Glutamatergic neuron (in vitro differentiated cells): Measurements from ENCODE around the gene SLC30A2. TPM values are rescaled to one million over a fixed set of nuclear protein-coding genes. Genes with fewer than 3 reads are reported as not detected.

Source experiments
- DNase-seq: peaks from one replicate; pipeline ENCODE4 v3.0.0; 2022
- H3K27ac Mint-ChIP-seq: one replicate; pipeline ENCODE4 v1.8.0; 2020; ENCODE audit warnings: mild to moderate bottlenecking, mixed read lengths, inconsistent platforms; ENCODE audit not compliant: unreplicated experiment
- H3K27me3 Mint-ChIP-seq: one replicate; pipeline ENCODE4 v1.8.0; 2020; ENCODE audit warnings: mild to moderate bottlenecking, moderate library complexity, mixed read lengths, inconsistent platforms; ENCODE audit not compliant: unreplicated experiment
- H3K36me3 Mint-ChIP-seq: one replicate; pipeline ENCODE4 v1.8.0; 2020; ENCODE audit warnings: mild to moderate bottlenecking, mixed read lengths, inconsistent platforms; ENCODE audit not compliant: unreplicated experiment
- H3K4me1 Mint-ChIP-seq: one replicate; pipeline ENCODE4 v1.8.0; 2020; ENCODE audit warnings: mild to moderate bottlenecking, low read depth, mixed read lengths, inconsistent platforms; ENCODE audit not compliant: unreplicated experiment
- H3K4me3 Mint-ChIP-seq: one replicate; pipeline ENCODE4 v1.8.0; 2020; ENCODE audit warnings: mild to moderate bottlenecking, mixed read lengths, inconsistent platforms; ENCODE audit not compliant: unreplicated experiment
- H3K9me3 Mint-ChIP-seq: one replicate; pipeline ENCODE4 v1.8.0; 2020; ENCODE audit warnings: mild to moderate bottlenecking, moderate library complexity, mixed read lengths, inconsistent platforms; ENCODE audit not compliant: unreplicated experiment
- total RNA-seq: library from RNA; stranded (reverse); fragmentation: NEBNext Ultra II Directional; extraction: Animal tissue kit (Norgen Biotek cat#: 25700); gene quantifications from one replicate; pipeline ENCODE4 v1.2.1, GENCODE V29; 2021; ENCODE audit not compliant: unreplicated experiment
- TF ChIP-seq, protein P1 (sequence below): fragments of 200-600 bp; sonication (generic); IDR thresholded peaks from one replicate; pipeline ENCODE4 v1.5.0; 2021; ENCODE audit not compliant: partially characterized antibody, unreplicated experiment

The SLC30A2 gene
- total RNA-seq, 1 donor from 2014 or later: not detected

DNA sequence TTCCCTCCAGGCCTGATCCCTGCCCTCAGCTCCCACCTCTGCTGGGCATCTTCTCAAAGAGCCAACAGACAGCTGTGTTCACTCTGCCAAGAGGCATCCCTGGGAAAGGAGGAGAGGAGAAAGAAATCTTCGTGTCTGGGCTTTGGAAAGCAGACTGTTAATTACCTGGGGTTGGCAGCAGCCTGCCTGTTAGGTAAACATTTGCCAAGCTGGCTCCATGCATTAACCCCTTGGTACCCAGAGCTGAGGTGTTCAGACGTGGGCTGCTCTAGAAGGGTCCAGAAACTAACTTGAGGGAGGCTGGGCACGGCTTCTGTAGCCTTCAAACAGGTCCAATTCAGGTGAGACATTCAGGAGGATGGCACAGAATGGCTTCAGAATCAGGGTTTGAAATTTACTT, 33.1 kb downstream of the SLC30A2 start:
- Mint-ChIP-seq H3K4me3 (no peak overlapping the region), H3K36me3 (no peaks in the 10 kb centered on the region), H3K27ac (no peak overlapping the region), H3K9me3 (peaks cover 2% of the 10 kb centered on the region), H3K4me1 (peaks cover 12% of the 10 kb centered on the region), H3K27me3 (peaks cover 8% of the 10 kb centered on the region)
- no peak for DNase-seq
- TF ChIP-seq, protein P1, sequence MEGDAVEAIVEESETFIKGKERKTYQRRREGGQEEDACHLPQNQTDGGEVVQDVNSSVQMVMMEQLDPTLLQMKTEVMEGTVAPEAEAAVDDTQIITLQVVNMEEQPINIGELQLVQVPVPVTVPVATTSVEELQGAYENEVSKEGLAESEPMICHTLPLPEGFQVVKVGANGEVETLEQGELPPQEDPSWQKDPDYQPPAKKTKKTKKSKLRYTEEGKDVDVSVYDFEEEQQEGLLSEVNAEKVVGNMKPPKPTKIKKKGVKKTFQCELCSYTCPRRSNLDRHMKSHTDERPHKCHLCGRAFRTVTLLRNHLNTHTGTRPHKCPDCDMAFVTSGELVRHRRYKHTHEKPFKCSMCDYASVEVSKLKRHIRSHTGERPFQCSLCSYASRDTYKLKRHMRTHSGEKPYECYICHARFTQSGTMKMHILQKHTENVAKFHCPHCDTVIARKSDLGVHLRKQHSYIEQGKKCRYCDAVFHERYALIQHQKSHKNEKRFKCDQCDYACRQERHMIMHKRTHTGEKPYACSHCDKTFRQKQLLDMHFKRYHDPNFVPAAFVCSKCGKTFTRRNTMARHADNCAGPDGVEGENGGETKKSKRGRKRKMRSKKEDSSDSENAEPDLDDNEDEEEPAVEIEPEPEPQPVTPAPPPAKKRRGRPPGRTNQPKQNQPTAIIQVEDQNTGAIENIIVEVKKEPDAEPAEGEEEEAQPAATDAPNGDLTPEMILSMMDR: no peak

DNA sequence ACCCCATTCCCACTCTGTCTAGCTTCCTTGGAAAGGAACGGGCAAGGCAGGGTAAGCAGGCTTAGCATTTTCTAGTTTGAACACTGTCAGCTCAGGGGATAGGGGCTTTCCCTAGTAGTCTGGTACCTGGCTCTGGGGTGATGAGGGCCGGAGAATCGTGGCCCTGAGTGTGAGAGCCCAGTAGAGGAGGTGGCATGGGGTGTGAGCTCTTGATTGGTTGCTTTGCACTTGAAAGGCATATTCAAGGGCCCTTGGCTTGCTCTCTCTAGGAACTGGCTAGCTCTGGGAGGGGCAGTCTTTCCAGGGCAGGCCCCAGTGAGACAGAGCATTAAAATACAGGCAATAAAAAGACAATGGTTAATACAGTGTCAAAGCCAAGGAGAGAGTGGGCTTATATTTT, 35.1 kb downstream of the SLC30A2 start:
- no peak for DNase-seq
- H3K27me3 Mint-ChIP-seq: peaks cover 10% of the 10 kb centered on the region
- H3K27ac Mint-ChIP-seq: no peak overlapping the region
- peaks cover 8% of the 10 kb centered on the region for H3K4me1 Mint-ChIP-seq
- H3K36me3 Mint-ChIP-seq: no peaks in the 10 kb centered on the region
- TF ChIP-seq, protein P1: no peak
- peaks cover 5% of the 10 kb centered on the region for H3K9me3 Mint-ChIP-seq
- H3K4me3 Mint-ChIP-seq: no peak overlapping the region

DNA sequence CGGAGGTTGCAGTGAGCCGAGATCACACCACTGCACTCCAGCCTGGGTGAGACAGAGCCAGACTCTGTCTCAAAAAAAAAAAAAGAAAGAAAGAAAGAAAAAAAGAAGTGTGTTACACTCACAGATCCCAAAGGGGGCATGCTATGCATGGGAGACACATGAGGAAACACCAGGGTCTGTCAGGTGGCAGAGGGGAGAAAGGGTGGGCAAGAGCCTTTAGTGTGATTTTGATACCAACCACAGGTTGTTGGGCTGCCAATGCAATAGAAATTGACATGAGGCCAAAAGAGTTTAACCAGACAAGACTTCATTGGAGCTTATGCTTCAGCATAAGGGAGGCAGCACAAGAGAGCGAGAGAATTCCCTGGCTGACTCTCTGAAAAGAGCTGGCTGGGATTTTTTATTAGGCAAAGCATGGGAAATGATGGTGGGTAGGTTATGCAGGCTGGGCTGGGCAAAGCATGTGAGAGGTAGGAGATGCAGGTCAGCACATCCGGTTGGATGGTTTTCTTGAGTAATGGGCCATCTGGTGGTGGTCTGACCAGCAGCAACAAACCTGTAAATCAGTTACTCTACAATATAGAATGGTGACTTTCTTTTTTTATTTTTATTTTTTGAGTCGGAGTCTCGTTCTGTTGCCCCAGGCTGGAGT, 36.0 kb downstream of the SLC30A2 start:
- Mint-ChIP-seq H3K9me3 (peaks cover 5% of the 10 kb centered on the region), H3K4me1 (peaks cover 8% of the 10 kb centered on the region), H3K36me3 (no peaks in the 10 kb centered on the region), H3K4me3 (no peak overlapping the region), H3K27ac (no peak overlapping the region), H3K27me3 (peaks cover 12% of the 10 kb centered on the region)
- TF ChIP-seq, protein P1: peak; percentile 66
- no peak for DNase-seq

DNA sequence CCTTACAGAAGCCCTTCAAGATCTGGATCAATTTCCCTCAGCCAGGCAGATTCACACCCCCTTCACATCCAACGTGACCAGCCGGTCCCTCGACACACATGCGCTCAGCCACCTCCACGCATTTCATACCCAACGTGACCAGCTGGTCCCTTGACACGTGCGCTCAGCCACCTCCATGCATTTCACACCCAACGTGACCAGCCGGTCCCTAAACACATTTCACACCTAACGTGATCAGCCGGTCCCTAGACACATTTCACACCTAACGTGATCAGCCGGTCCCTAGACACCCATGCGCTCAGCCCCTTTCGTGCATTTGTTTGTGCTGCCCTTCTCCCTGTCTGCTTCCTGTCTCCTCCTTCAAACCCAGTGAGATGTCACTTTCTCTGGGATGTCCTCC, 39.2 kb downstream of the SLC30A2 start:
- Mint-ChIP-seq H3K27me3 (peaks cover 12% of the 10 kb centered on the region), H3K4me3 (peak overlapping the region; percentile 47), H3K4me1 (peaks cover 8% of the 10 kb centered on the region), H3K27ac (peak overlapping the region; percentile 53), H3K9me3 (peaks cover 5% of the 10 kb centered on the region), H3K36me3 (no peaks in the 10 kb centered on the region)
- TF ChIP-seq, protein P1: no peak
- DNase-seq: no peak

GRCh38 chr1:26005434-26006105, 40.3 kb downstream of the SLC30A2 start:
- Mint-ChIP-seq H3K27me3 (peaks cover 9% of the 10 kb centered on the region), H3K4me3 (no peak overlapping the region), H3K9me3 (peaks cover 5% of the 10 kb centered on the region), H3K4me1 (peaks cover 11% of the 10 kb centered on the region), H3K36me3 (no peaks in the 10 kb centered on the region), H3K27ac (no peak overlapping the region)
- DNase-seq: no peak
- TF ChIP-seq, protein P1: no peak
